NCI-H1092 (cell line): ENCODE measurements around the gene TCIRG1.
A peak's percentile ranks its signal among the peaks of the same experiment; 100 is the strongest.
"Not testable (repeated sequence)": the region's sequence is repeated elsewhere in the genome, so short reads cannot be mapped to it uniquely, and the experiment has no call there.

Experiments used
- DNase-seq: peaks from one replicate; lab custom pipeline; 2025; lab: John Stamatoyannopoulos, UW

Gene TCIRG1

GRCh38 chr11:68083517-68083916 is 44.7 kb downstream of the TCIRG1 start:
- DNase-seq = no peak

- DNase-seq = no peak
Measured at GRCh38 chr11:68089679-68090078, 50.9 kb downstream of the TCIRG1 start.

- no peak for DNase-seq
Measured at GRCh38 chr11:68090287-68090686, 51.5 kb downstream of the TCIRG1 start.

- no peak for DNase-seq
Measured at GRCh38 chr11:68090706-68091105, 51.9 kb downstream of the TCIRG1 start.

GRCh38 chr11:68092411-68092810 is 53.6 kb downstream of the TCIRG1 start:
- no peak for DNase-seq

GRCh38 chr11:68092946-68093345 is 54.1 kb downstream of the TCIRG1 start:
- not testable (repeated sequence) for DNase-seq

GRCh38 chr11:68093565-68093964 is 54.7 kb downstream of the TCIRG1 start:
- no peak for DNase-seq

- no peak for DNase-seq
Measured at GRCh38 chr11:68096962-68097361, 58.1 kb downstream of the TCIRG1 start.

- DNase-seq = no peak
Measured at GRCh38 chr11:68099057-68099456, 60.2 kb downstream of the TCIRG1 start.

- peak; percentile 74 for DNase-seq
Measured at GRCh38 chr11:68099474-68100405, 60.9 kb downstream of the TCIRG1 start.
